ENCODE results near the gene SPTLC2. TPM values are rescaled to one million over a fixed set of nuclear protein-coding genes. Genes with fewer than 3 reads are reported as not detected.

SPTLC2 gene
- total and polyA plus RNA-seq, 2 of the 13 experiments (the other 11 are each of a cell fraction or from before 2014, with no cell fraction given), result 17.4 to 17.5 TPM

DNA sequence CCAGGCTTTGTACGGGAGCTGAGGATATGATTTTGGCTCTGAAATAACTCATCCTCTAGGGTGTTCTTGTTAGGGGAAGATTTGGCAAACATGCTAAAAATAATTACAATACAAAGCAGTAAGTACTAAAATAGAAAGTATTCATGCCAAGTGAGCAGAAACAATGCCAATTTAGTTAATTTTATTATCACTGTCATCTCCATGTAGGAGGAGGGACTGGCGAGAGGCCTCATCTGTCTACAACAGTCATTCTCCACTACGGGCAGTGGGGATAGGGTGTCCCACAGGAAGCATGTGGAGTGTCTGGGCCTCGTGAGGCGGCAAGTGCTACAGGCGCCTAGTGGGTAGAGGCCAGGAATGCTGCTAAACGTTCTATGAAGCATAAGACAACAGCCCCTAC lies 121.1 kb downstream of the SPTLC2 start:
- H3K4me2 ChIP-seq (ENCODE audit: low read depth, low read length), result no peak overlapping the region
- H3K9me3 ChIP-seq (ENCODE audit: low read length), result no peaks in the 10 kb centered on the region
- no peak for ATAC-seq
- 97% methylated on average over 7 of the region's 7 CpGs for WGBS (ENCODE audit: low lambda C conversion rate)
- no peak for DNase-seq (ENCODE audit: low spot score)
- no peak overlapping the region for H2AFZ ChIP-seq (ENCODE audit: low read length)
- H4K20me1 ChIP-seq (ENCODE audit: insufficient read depth, low read length), result peaks cover 7% of the 10 kb centered on the region; the same call in 1 of the 2 replicates
- H3K27me3 ChIP-seq (ENCODE audit: control insufficient read depth in 1 of 2, insufficient read depth in 2 of 2, low read length in 2 of 2), result no peaks in the 10 kb centered on the region; a peak in 1 of 5 replicates
- H3K79me2 ChIP-seq (ENCODE audit: insufficient read depth, low read length), result peaks cover 10% of the 10 kb centered on the region
- H3K27ac ChIP-seq (ENCODE audit: extremely low read length, insufficient read depth, low read length), result no peak overlapping the region
- H3K4me3 ChIP-seq (replicated peaks in 1 of 3; ENCODE audit: insufficient read depth in 1 of 3, low read depth in 2 of 3, low read length in 3 of 3), result no peak overlapping the region
- POLR2A ChIA-PET, result no interaction called here
- peaks cover 30% of the 10 kb centered on the region for H3K4me1 ChIP-seq (ENCODE audit: insufficient read depth, low read length)
- H3K36me3 ChIP-seq (replicated peaks in 1 of 2; ENCODE audit: control insufficient read depth in 1 of 2, insufficient read depth in 2 of 2, low read length in 2 of 2), result no peaks in the 10 kb centered on the region; a peak in 1 of 5 replicates
- BruUV-seq (replicated peaks), result no TSS peak
- CTCF ChIA-PET (ENCODE audit: low intra/inter-chr PET ratio, low total read pairs), result no interaction called here
- intact Hi-C loops (cut with micrococcal nuclease; ENCODE audit: unreplicated experiment) (no loop called here), in situ Hi-C loops (cut with HindIII; ENCODE audit: extremely low pct_ligation_motif_present, low pct_unique_long_range_greater_than_20kb) (no loop called here)
- no peak for TF ChIP-seq HNRNPUL1 (IDR thresholded peaks at IDR 0.05; ENCODE audit: low read depth, low read length)
- FAIRE-seq, result no peak
- H3K9ac ChIP-seq (ENCODE audit: insufficient read depth, low read depth, low read length), result no peak overlapping the region

DNA sequence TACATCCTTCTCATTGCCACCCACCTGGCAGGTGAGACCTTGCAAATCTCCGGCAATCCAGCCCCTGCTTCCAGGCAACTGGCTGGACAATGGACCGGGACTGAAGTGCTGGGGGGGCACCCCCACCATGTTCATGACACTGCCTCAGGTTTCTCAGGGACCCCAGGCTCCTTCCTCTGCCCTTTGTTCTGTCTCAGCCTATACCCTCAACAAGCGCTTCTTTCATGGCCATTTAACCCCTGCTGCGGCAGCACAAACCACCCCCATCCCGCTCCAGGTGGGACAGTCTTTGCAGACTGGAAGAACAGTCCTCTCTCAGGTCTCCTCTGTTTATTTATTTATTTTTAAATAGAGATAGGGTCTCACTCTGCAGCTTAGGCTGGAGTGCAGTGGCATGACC lies 125.4 kb downstream of the SPTLC2 start:
- WGBS (ENCODE audit: low lambda C conversion rate), result 98% methylated on average over 3 of the region's 5 CpGs
- Histone ChIP-seq H3K9me3 (ENCODE audit: low read length) (no peaks in the 10 kb centered on the region), H3K27me3 (ENCODE audit: control insufficient read depth in 1 of 2, insufficient read depth in 2 of 2, low read length in 2 of 2) (no peaks in the 10 kb centered on the region), H2AFZ (ENCODE audit: low read length) (no peak overlapping the region), H3K4me3 (replicated peaks in 1 of 3; ENCODE audit: insufficient read depth in 1 of 3, low read depth in 2 of 3, low read length in 3 of 3) (no peak overlapping the region), H3K79me2 (ENCODE audit: insufficient read depth, low read length) (peaks cover 2% of the 10 kb centered on the region), H4K20me1 (ENCODE audit: insufficient read depth, low read length) (peaks cover 7% of the 10 kb centered on the region; the same call in 1 of the 2 replicates), H3K4me2 (ENCODE audit: low read depth, low read length) (no peak overlapping the region), H3K36me3 (replicated peaks in 1 of 2; ENCODE audit: control insufficient read depth in 1 of 2, insufficient read depth in 2 of 2, low read length in 2 of 2) (peaks cover 0 to 8% of the 10 kb centered on the region in 2 experiments; a peak in 4 of 5 replicates), H3K27ac (ENCODE audit: extremely low read length, insufficient read depth, low read length) (no peak overlapping the region), H3K9ac (ENCODE audit: insufficient read depth, low read depth, low read length) (no peak overlapping the region), H3K4me1 (ENCODE audit: insufficient read depth, low read length) (peaks cover 11% of the 10 kb centered on the region)
- no peak for DNase-seq (ENCODE audit: low spot score)
- in situ Hi-C loops (cut with HindIII; ENCODE audit: extremely low pct_ligation_motif_present, low pct_unique_long_range_greater_than_20kb), result no loop called here
- FAIRE-seq, result no peak
- no peak for TF ChIP-seq ZNF264 (CRISPR knock-in tag; IDR thresholded peaks at IDR 0.05)
- no peak for TF ChIP-seq ZNF530 (CRISPR knock-in tag; IDR thresholded peaks at IDR 0.05; ENCODE audit: low read depth)
- no peak for TF ChIP-seq ZNF746 (CRISPR knock-in tag; IDR thresholded peaks at IDR 0.05)
- no peak for TF ChIP-seq NR2F1 (CRISPR knock-in tag; IDR thresholded peaks at IDR 0.05)
- TF ChIP-seq XRCC5 (optimal IDR thresholded peaks at IDR 0.05; ENCODE audit: low read length), result no peak
- TF ChIP-seq, protein P1, sequence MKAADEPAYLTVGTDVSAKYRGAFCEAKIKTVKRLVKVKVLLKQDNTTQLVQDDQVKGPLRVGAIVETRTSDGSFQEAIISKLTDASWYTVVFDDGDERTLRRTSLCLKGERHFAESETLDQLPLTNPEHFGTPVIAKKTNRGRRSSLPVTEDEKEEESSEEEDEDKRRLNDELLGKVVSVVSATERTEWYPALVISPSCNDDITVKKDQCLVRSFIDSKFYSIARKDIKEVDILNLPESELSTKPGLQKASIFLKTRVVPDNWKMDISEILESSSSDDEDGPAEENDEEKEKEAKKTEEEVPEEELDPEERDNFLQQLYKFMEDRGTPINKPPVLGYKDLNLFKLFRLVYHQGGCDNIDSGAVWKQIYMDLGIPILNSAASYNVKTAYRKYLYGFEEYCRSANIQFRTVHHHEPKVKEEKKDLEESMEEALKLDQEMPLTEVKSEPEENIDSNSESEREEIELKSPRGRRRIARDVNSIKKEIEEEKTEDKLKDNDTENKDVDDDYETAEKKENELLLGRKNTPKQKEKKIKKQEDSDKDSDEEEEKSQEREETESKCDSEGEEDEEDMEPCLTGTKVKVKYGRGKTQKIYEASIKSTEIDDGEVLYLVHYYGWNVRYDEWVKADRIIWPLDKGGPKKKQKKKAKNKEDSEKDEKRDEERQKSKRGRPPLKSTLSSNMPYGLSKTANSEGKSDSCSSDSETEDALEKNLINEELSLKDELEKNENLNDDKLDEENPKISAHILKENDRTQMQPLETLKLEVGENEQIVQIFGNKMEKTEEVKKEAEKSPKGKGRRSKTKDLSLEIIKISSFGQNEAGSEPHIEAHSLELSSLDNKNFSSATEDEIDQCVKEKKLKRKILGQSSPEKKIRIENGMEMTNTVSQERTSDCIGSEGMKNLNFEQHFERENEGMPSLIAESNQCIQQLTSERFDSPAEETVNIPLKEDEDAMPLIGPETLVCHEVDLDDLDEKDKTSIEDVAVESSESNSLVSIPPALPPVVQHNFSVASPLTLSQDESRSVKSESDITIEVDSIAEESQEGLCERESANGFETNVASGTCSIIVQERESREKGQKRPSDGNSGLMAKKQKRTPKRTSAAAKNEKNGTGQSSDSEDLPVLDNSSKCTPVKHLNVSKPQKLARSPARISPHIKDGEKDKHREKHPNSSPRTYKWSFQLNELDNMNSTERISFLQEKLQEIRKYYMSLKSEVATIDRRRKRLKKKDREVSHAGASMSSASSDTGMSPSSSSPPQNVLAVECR (CRISPR knock-in tag; IDR thresholded peaks at IDR 0.05; ENCODE audit: borderline replicate concordance), result no peak
- TF ChIP-seq ONECUT2 (CRISPR knock-in tag; IDR thresholded peaks at IDR 0.05), result no peak
- TF ChIP-seq PHF20 (CRISPR knock-in tag; IDR thresholded peaks at IDR 0.05), result no peak
- ATAC-seq, result no peak
- ChIA-PET POLR2A (no interaction called here), CTCF (ENCODE audit: low intra/inter-chr PET ratio, low total read pairs) (no interaction called here)
- intact Hi-C loops (cut with micrococcal nuclease; ENCODE audit: unreplicated experiment), result no loop called here
- no TSS peak for BruUV-seq (replicated peaks)
